BJ (cell line): Measurements from ENCODE around the gene HOMER1. TPM values are rescaled to one million over a fixed set of nuclear protein-coding genes. Genes with fewer than 3 reads are reported as not detected.

Experiments used
- CTCF ChIA-PET: fragments of 350-600 bp; formaldehyde crosslinking; extraction: SDS; loops from one replicate; lab custom pipeline; 2021; ENCODE audit warnings: antibody characterized with exemption, inconsistent platforms; lab: Yijun Ruan, JAX
- POLR2A ChIA-PET: fragments of 300-600 bp; sonication (Branson Sonifier 250); formaldehyde crosslinking; extraction: SDS; loops from one replicate; lab custom pipeline; 2021; ENCODE audit warnings: antibody characterized with exemption; lab: Charles Lee
- DNase-seq: peaks from one replicate; pipeline ENCODE4 v3.0.0-alpha.2; 2011; ENCODE audit warnings: low read depth
- H3K27me3 ChIP-seq: 2 replicates; pipeline ENCODE4 v1.6.0; 2011; ENCODE audit warnings: low read length; ENCODE audit not compliant: control insufficient read depth, insufficient read depth
- H3K36me3 ChIP-seq: 2 replicates; pipeline ENCODE4 v1.5.1; 2011; ENCODE audit warnings: low read length; ENCODE audit not compliant: control insufficient read depth, insufficient read depth
- H3K4me3 ChIP-seq: 2 replicates; pipeline ENCODE4 v1.5.1; 2011; ENCODE audit warnings: low read depth, mild to moderate bottlenecking, control low read depth, low read length
- CTCF ChIP-seq: IDR thresholded peaks from 2 replicates; pipeline ENCODE4 v1.5.1; 2011; ENCODE audit warnings: low read depth, mild to moderate bottlenecking, control low read depth, inconsistent platforms, low read length, moderate library complexity; ENCODE audit not compliant: insufficient read depth
- polyA plus RNA-seq: library from polyadenylated mRNA; depleted of rRNA; stranded (reverse); fragments of >200 nt; gene quantifications from 2 replicates; pipeline ENCODE4 v1.2.3, GENCODE V29; 2011; rRNA removed
- small RNA-seq: library from RNA; depleted of rRNA; stranded (forward); fragments of <200 nt; gene quantifications from one replicate; pipeline ENCODE3, GENCODE V24; 2012; ENCODE audit warnings: low replicate concordance, low read depth; ENCODE audit not compliant: insufficient read length

Gene HOMER1
- polyA plus RNA-seq, 1 experiment, result 1.2 TPM

- Histone ChIP-seq H3K27me3 (no peaks in the 10 kb centered on the region), H3K36me3 (no peaks in the 10 kb centered on the region), H3K4me3 (no peak overlapping the region)
- ChIA-PET POLR2A (no interaction called here), CTCF (no interaction called here)
- no peak for TF ChIP-seq CTCF
- DNase-seq, result no peak
Observed at GRCh38 chr5:79329453-79329852, 184.5 kb downstream of the HOMER1 start.

Small RNAs within 50 kb of the gene (small RNA-seq; reads per million reads assigned to genes)
- gene RF00019, result not detected

Other genes starting within 250 kb of the HOMER1 start
- 21.0 and 36.8 TPM in 2 replicates for gene TENT2, start 98.3 kb upstream of the HOMER1 start, polyA plus RNA-seq
- 1.4 and 1.5 TPM in 2 replicates for gene CMYA5, start 175.7 kb upstream of the HOMER1 start, polyA plus RNA-seq